ENCODE measurements around the gene FUCA2. TPM values are rescaled to one million over a fixed set of nuclear protein-coding genes. Genes with fewer than 3 reads are reported as not detected.

Gene FUCA2
- total RNA-seq, 4 donors from 2014 or later, result 19.5 to 70.3 (median 46.9) TPM

DNA sequence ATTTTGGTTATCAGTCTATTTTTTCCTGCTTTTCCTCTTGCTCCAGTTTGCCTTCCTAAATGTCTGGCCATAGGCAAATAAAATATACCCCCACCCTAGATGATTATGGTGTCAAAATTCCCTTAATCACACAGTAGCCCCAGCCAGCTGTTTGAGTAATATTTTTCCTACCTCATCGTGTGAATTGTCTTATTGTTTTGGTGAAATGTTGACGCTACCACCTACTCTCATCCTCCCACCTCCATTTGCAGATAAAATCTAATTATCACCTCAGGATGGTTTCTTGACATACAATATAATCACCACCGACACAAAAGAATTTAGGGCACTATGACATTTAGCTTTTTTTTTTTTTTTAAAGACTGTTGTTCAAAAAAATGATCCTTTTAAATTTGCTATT is 44.1 kb upstream of the FUCA2 start:
- Histone ChIP-seq H3K36me3 (no peaks in the 10 kb centered on the region), H3K27ac (no peak overlapping the region), H3K9me3 (no peaks in the 10 kb centered on the region), H3K4me3 (no peak overlapping the region), H3K27me3 (no peaks in the 10 kb centered on the region), H3K4me1 (peaks cover 0 to 16% (median 3%) of the 10 kb centered on the region in 4 donors)
- TF ChIP-seq CTCF (IDR thresholded peaks at IDR 0.05) (no peak), EP300 (IDR thresholded peaks at IDR 0.05; ENCODE audit: low read depth) (no peak), POLR2A (IDR thresholded peaks at IDR 0.05) (no peak), POLR2AphosphoS5 (IDR thresholded peaks at IDR 0.05) (no peak)
- WGBS, 2 donors (ENCODE audit: low coverage in 1 of 2), result 41 to 53% methylated on average over 3 of the region's 3 CpGs
- in situ Hi-C loops (cut with MboI; ENCODE audit: low pct_ligation_motif_present in 1 of 4, low pct_unique_long_range_greater_than_20kb in 1 of 4, low sequenced_read_pairs in 3 of 4) (no loop called here), intact Hi-C loops (cut with DNase I; ENCODE audit: low total_unique reads) (no loop called here)
- no peak for DNase-seq

DNA sequence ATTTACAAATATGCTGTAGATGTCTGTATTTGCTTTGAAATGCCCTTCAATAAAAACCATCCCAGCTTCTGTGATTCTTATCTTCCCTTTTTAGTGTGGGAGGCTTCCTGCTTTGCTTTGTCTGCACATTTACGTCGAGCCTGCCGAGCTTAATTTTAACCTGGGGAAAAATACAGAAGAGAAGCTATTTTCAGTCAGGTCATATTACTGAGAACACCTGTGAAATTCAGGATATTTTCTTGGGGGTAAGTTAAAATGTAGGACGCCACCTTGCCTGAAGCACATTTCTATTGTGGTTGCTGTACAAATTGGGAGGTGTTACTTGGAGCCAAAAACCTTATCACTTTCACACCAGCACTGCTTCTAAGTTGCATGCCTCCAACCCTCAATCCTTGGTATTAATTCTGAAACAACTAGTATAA is 43.6 kb upstream of the FUCA2 start:
- Histone ChIP-seq H3K36me3 (no peaks in the 10 kb centered on the region), H3K27ac (no peak overlapping the region), H3K27me3 (no peaks in the 10 kb centered on the region), H3K9me3 (no peaks in the 10 kb centered on the region), H3K4me1 (peaks cover 0 to 16% (median 3%) of the 10 kb centered on the region in 4 donors), H3K4me3 (no peak overlapping the region)
- intact Hi-C loops (cut with DNase I; ENCODE audit: low total_unique reads) (no loop called here), in situ Hi-C loops (cut with MboI; ENCODE audit: low pct_ligation_motif_present in 1 of 4, low pct_unique_long_range_greater_than_20kb in 1 of 4, low sequenced_read_pairs in 3 of 4) (no loop called here)
- 36 to 40% methylated on average over 4 of the region's 4 CpGs for WGBS, 2 donors (ENCODE audit: low coverage in 1 of 2)
- no peak for DNase-seq
- no peak for TF ChIP-seq POLR2A (IDR thresholded peaks at IDR 0.05)
- TF ChIP-seq POLR2AphosphoS5 (IDR thresholded peaks at IDR 0.05), result no peak
- TF ChIP-seq EP300 (IDR thresholded peaks at IDR 0.05; ENCODE audit: low read depth), result no peak
- TF ChIP-seq CTCF (IDR thresholded peaks at IDR 0.05), result no peak

- Histone ChIP-seq H3K27ac (no peak overlapping the region), H3K4me1 (peaks cover 0 to 16% (median 3%) of the 10 kb centered on the region in 4 donors), H3K27me3 (no peaks in the 10 kb centered on the region), H3K9me3 (no peaks in the 10 kb centered on the region), H3K4me3 (no peak overlapping the region), H3K36me3 (no peaks in the 10 kb centered on the region)
- intact Hi-C loops (cut with DNase I; ENCODE audit: low total_unique reads) (no loop called here), in situ Hi-C loops (cut with MboI; ENCODE audit: low pct_ligation_motif_present in 1 of 4, low pct_unique_long_range_greater_than_20kb in 1 of 4, low sequenced_read_pairs in 3 of 4) (no loop called here)
- TF ChIP-seq POLR2A (IDR thresholded peaks at IDR 0.05), result no peak
- TF ChIP-seq CTCF (IDR thresholded peaks at IDR 0.05), result no peak
- TF ChIP-seq POLR2AphosphoS5 (IDR thresholded peaks at IDR 0.05), result no peak
- no peak for TF ChIP-seq EP300 (IDR thresholded peaks at IDR 0.05; ENCODE audit: low read depth)
- no peak for DNase-seq
- WGBS, 2 donors (ENCODE audit: low coverage in 1 of 2), result 85 to 87% methylated on average over 2 of the region's 2 CpGs
These were observed 41.8 kb upstream of the FUCA2 start for GRCh38 chr6:143553337-143553736.

- Histone ChIP-seq H3K27me3 (no peaks in the 10 kb centered on the region), H3K4me1 (peaks cover 0 to 23% (median 4%) of the 10 kb centered on the region in 4 donors), H3K9me3 (no peaks in the 10 kb centered on the region), H3K27ac (no peak overlapping the region), H3K36me3 (no peaks in the 10 kb centered on the region), H3K4me3 (no peak overlapping the region)
- 67% methylated on average over 4 of the region's 4 CpGs; no CpG with 5 or more reads in 1 of the 2 donors for WGBS, 2 donors (ENCODE audit: low coverage in 1 of 2)
- no peak for DNase-seq
- TF ChIP-seq POLR2A (IDR thresholded peaks at IDR 0.05) (no peak), POLR2AphosphoS5 (IDR thresholded peaks at IDR 0.05) (no peak), EP300 (IDR thresholded peaks at IDR 0.05; ENCODE audit: low read depth) (no peak), CTCF (IDR thresholded peaks at IDR 0.05) (no peak)
- intact Hi-C loops (cut with DNase I; ENCODE audit: low total_unique reads), result no loop called here
- in situ Hi-C loops (cut with MboI; ENCODE audit: low pct_ligation_motif_present in 1 of 4, low pct_unique_long_range_greater_than_20kb in 1 of 4, low sequenced_read_pairs in 3 of 4), result no loop called here
These were observed 38.4 kb upstream of the FUCA2 start for GRCh38 chr6:143549949-143550268.
